Cortex of kidney (tissue), 1 donor: ENCODE results near the gene KDM4B.

ENCODE experiments used
- DNase-seq: peaks from one replicate; lab custom pipeline; 2025; lab: John Stamatoyannopoulos, UW

The KDM4B gene

GRCh38 chr19:5032101-5032967, 63.4 kb downstream of the KDM4B start:
- DNase-seq = no peak

DNA sequence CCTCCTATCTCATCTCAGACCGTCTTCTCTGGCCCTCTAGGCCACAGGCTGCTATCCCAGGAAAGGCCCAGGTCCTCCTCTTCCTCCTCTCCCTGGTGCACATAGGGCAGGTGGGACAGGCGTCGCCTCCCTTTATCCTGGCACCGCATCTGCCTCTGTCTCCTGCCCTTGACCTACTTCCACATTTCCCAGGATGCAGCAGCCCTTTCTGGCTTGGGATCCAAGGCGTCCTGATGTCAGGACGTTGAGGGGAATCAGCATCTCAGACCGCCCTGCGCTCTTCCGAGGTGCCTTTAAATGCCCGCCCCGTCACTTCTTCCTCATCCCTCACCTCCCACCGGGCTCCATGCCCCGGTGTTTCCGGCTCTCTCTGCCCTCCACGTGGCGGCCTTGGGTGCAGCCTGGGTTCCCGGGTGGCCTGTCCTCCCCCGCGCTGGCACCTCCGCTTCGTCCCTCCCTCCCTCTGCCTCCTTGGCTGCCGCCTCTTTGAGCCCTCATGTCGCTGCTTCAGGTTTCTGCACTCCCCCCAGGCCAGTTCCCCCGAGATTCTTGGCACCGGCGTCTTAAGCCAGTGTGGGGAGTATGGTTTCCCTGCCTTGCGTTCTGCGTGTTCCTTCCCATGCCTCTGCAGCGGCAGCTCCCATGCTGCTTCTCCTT, 66.3 kb downstream of the KDM4B start:
- DNase-seq = no peak

DNA sequence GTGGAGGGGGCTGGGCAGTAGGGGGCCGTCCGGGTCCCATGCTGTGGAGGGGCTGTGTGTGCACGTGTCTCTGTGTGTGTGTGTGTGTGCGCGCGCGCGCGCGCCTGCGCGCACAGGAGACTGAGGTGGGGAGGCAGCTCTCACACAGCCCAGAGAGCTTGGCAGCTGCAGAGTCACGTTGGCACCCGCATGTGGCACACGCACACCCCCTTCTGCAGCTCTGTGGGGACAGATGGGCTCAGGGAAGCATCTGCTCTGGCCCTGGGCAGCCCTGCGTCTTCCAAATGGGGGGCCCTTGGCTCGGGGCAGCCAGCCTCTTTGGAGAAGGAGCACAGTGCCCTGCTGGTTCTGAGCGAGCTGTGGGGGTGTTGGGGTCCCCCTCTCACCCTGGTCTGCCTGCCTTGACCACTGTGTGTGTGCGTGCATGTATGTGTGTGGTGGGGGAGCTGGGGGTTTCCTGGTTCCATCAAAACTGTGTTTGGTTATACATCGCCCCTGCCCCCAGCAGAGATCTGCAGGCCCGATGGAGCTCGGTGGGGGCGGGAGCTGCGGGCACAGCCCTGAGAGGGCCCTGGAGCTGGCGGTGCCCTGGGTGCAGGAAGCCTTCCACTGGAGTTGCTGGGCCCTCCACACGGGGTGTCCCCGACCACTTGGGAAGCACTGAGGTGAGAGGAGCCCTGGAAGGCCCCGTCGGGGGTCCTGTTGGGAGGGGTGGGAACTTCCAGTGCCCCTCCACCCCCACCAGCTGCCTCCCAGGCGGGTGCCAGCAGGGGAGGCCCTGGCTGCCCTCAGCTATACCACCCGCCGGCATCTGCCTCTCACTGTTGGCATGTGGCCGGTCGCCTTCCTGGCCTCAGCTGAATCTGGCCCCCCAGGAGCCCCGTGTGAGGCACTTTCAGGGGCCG, 67.1 kb downstream of the KDM4B start:
- no peak for DNase-seq

DNA sequence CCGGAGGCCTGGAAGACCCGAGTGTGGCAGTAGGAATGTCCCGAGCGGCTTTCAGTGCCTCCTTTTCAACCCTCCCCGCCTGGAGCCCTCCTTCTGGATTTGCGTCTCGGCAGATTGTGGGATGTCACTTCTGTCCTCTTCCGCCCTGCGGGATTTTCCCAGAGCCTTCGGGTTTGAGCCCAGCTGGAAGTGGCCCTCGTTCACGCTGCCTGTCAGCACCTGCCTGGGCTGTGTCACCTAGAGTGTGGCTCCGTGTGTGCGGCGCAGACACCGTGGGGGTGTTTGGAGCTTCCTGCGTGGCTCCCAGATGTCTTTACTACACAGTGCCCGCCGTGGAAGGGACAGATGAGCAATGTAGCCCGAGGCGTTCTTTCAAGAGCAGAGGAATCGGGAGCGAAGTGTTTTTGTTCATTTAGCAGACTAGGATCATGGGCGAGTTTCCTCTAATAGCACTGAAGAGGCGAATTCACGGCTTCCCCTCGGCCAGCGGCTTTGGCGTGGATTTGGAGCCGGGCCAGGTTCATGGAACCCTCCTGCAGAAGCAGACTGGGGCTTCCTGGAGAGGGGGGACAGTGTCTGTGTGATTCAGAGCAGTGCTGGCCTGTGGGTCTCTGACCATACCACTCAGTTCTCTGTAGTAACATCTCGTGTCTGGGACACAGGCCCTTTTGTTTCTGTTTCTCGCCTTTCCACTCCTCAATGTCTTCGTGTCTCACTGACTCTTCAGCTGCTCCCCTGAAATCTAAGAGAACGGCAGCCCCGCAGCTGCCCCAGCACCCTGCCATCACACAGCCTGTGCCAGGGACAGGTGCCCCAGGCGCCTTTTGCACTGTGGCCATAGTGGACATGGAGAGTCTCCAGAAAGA, 68.0 kb downstream of the KDM4B start:
- DNase-seq = no peak

DNA sequence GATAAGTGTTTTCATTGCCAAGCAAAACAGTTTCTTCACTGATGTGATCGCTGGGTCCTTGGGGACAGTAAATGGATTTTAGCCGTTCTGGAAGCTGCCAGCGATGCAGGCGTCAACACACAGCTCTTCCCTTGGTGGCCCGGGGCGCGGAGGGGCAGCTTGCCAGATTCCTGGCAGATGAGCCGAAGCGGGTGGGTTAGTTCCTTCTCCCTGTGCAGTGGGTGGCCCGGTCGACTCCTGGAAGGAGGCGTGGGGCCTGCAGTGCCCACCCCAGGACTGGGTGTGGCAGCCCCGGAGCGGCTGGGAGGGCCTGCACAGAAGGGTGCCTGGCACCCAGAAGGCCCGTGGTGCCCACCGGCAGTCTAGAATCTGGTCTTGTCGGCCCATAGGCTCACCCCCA, 69.0 kb downstream of the KDM4B start:
- no peak for DNase-seq

DNA sequence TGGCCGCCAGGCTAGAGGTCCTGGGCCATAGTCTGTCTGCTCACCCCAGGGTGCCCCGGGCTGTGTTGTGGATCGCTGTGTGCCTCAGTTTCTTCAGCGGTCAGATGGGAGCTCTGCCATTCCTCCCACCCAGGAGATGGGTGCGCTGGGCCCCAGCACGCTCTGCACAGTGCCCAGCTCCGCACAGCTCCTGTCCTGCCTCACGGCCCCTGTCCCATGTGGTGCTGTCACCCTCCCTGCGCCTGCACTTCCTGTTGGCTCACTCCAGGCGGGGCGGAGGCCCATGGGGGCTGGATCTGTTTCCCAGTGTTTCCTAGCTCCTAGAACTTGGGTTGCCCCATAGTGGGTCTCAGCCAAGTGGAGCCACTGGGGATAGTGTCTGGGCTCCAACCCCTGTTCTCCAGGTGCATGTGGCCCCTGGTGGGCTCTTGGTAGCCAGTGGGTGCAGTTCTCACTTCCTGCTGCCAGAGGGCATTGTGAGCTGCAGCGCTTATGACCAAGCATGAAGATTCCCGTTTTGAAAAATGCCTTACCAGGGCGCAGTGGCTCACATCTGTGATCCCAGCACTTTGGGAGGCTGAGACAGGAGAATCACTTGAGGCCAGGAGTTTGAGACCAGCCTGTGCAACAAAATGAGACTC, 69.8 kb downstream of the KDM4B start:
- no peak for DNase-seq

- DNase-seq = no peak
Measured at GRCh38 chr19:5039642-5040543, 71.0 kb downstream of the KDM4B start.

DNA sequence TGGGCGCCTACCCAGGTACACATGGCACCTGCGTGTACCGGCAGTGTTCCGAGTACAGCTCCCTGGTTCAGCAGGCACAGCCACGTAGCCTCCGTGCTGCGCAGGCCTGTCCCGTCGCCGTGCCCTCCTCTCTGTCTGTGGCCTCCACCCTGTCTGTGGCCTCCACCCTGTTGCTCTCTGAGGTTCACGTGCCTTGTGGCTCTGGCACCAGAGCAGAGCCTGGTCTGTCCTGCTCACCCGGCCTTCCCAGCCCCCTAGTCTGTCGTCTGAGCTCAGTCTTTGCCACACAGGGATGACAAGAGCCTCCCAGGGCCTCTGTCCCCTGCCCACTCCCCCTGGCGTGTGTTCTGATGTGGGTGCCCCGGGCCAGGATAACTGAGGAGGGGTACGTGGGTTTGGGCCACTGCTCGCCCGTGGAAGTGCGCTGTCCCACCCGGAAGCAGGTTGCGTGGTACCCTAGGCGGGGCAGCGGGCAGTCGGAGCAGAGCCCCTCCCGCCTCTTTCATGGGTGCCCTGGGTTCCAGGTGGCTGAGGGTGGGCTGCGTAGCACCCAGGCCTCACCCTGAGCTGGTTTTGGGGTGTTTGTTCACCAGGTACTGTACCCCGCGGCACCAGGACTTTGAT, 71.7 kb downstream of the KDM4B start:
- DNase-seq = no peak

DNA sequence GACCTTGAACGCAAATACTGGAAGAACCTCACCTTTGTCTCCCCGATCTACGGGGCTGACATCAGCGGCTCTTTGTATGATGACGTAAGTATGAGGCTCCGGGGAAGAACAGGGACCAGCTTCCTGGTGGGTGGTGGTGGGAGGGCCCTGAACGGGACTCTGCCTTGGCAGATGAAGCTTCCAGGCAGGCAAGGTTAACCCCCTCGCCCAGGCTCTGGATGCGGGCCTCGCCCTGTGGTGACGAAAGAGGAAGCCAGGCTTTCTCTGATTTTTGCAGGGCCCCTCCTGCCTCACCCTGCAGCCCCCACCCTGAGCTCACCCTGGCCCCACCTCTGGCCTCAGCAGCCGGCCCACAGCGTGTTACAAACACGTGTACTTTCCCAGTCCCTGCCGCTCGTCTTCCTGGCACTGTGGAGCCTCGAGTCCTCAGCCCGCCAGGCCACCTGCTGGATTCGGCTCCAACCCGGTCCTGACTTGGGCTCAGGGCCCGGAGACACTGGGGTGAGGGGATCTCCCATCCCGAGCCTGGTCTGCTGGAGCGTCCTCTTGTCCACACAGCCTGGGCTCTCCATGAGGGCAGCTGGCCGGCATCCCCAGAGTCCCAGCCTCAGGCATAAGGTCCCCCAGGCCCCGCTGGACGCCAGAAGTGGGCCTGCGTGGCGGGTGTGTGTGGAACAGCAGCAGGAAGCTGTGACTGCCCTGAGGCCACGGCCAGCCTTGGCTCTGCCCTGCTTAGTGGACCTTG, 72.4 kb downstream of the KDM4B start:
- DNase-seq = no peak

- no peak for DNase-seq
Measured at GRCh38 chr19:5041913-5042187, 72.9 kb downstream of the KDM4B start.

- DNase-seq = no peak
Measured at GRCh38 chr19:5042556-5042955, 73.6 kb downstream of the KDM4B start.

GRCh38 chr19:5045029-5045428, 76.1 kb downstream of the KDM4B start:
- DNase-seq = no peak

GRCh38 chr19:5045956-5046338, 77.0 kb downstream of the KDM4B start:
- DNase-seq = no peak

- DNase-seq = no peak
Measured at GRCh38 chr19:5046339-5047039, 77.6 kb downstream of the KDM4B start.

GRCh38 chr19:5047251-5047935, 78.5 kb downstream of the KDM4B start:
- DNase-seq = no peak

GRCh38 chr19:5048091-5048726, 79.3 kb downstream of the KDM4B start:
- DNase-seq = no peak
